ENCODE measurements around the gene SLC39A2.

Gene SLC39A2

GRCh38 chr14:21047378-21047781 is 48.3 kb downstream of the SLC39A2 start:
- no peak for DNase-seq (ENCODE audit: low read depth)

GRCh38 chr14:21048638-21049037 is 49.5 kb downstream of the SLC39A2 start:
- no peak for DNase-seq (ENCODE audit: low read depth)

GRCh38 chr14:21049271-21049673 is 50.2 kb downstream of the SLC39A2 start:
- no peak for DNase-seq (ENCODE audit: low read depth)

GRCh38 chr14:21050597-21050996 is 51.5 kb downstream of the SLC39A2 start:
- DNase-seq (ENCODE audit: low read depth): no peak

All from HS-27A (cell line).